Loucy (cell line): ENCODE measurements around the gene ATP11A.

ENCODE experiments used
- EZH2phosphoT487 ChIP-seq: fragments of 200-600 bp; IDR thresholded peaks from 2 replicates; pipeline ENCODE4 v1.6.1; 2018; ENCODE audit warnings: antibody characterized with exemption, mild to moderate bottlenecking, moderate library complexity, borderline replicate concordance
- TF ChIP-seq, protein P1 (sequence below): fragments of 200-600 bp; sonication (generic); conservative IDR thresholded peaks from 2 replicates; pipeline ENCODE4 v1.5.1; 2014; ENCODE audit warnings: mild to moderate bottlenecking, antibody characterized with exemption, low read length

DNA sequence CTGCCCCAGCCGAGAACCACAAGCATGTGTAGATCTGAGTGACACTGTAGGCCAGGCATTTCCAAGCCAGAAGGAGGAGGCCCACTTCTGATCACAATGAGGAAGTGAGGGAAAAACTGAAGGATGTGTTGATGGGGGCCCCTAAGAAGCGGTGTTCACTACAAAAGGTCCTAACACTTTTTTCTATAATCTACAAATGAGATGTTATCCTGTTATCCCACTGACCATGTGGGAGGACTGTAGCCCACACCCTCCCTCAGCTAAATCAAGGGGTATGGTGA is 180.2 kb downstream of the ATP11A start:
- TF ChIP-seq, protein P1, sequence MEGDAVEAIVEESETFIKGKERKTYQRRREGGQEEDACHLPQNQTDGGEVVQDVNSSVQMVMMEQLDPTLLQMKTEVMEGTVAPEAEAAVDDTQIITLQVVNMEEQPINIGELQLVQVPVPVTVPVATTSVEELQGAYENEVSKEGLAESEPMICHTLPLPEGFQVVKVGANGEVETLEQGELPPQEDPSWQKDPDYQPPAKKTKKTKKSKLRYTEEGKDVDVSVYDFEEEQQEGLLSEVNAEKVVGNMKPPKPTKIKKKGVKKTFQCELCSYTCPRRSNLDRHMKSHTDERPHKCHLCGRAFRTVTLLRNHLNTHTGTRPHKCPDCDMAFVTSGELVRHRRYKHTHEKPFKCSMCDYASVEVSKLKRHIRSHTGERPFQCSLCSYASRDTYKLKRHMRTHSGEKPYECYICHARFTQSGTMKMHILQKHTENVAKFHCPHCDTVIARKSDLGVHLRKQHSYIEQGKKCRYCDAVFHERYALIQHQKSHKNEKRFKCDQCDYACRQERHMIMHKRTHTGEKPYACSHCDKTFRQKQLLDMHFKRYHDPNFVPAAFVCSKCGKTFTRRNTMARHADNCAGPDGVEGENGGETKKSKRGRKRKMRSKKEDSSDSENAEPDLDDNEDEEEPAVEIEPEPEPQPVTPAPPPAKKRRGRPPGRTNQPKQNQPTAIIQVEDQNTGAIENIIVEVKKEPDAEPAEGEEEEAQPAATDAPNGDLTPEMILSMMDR, result no peak
- TF ChIP-seq EZH2phosphoT487, result no peak
